Esophagus muscularis mucosa (tissue), 4 donors: ENCODE results near the gene AKAP11. TPM values are rescaled to one million over a fixed set of nuclear protein-coding genes. Genes with fewer than 3 reads are reported as not detected.

Experiments used
- DNase-seq: peaks from one replicate; pipeline ENCODE4 v3.0.0-alpha.2; 2017; ENCODE audit errors: extremely low spot score
- H3K27ac ChIP-seq, 4 donors: fragments of 200-600 bp; sonication (generic); replicated peaks in 1 of 4; 1 replicate in 3 of 4; 2 replicates in 1 of 4; pipeline ENCODE4 v1.5.1; 2016 to 2019; ENCODE audit warnings: mild to moderate bottlenecking in 1 of 4
- H3K27me3 ChIP-seq, 4 donors: fragments of 200-600 bp; sonication (generic); one replicate each; pipeline versions ENCODE4 v1.5.1 to v1.6.0; 2016 to 2019
- H3K36me3 ChIP-seq, 4 donors: fragments of 200-600 bp; sonication (generic); one replicate each; pipeline ENCODE4 v1.5.1; 2016 to 2019
- H3K4me1 ChIP-seq, 4 donors: fragments of 200-600 bp; sonication (generic); one replicate each; pipeline ENCODE4 v1.5.1; 2016 to 2019
- H3K4me3 ChIP-seq, 4 donors: fragments of 200-600 bp; sonication (generic); 1 replicate in 2 of 4; 2 replicates in 2 of 4; pipeline ENCODE4 v1.5.1; 2016 to 2019; ENCODE audit warnings: mild to moderate bottlenecking in 4 of 4, moderate library complexity in 1 of 4
- H3K9me3 ChIP-seq, 4 donors: fragments of 200-600 bp; sonication (generic); 1 replicate in 3 of 4; 2 replicates in 1 of 4; pipeline ENCODE4 v1.5.1; 2016 to 2019
- EP300 ChIP-seq: sonication (generic); formaldehyde crosslinking; IDR thresholded peaks from one replicate; pipeline ENCODE4 v1.6.1; 2017; ENCODE audit warnings: antibody characterized with exemption
- POLR2A ChIP-seq: fragments of 450-650 bp; IDR thresholded peaks from one replicate; pipeline ENCODE4 v1.6.1; 2017; ENCODE audit warnings: antibody characterized with exemption, moderate library complexity, mild to moderate bottlenecking, low read depth
- POLR2AphosphoS5 ChIP-seq, 2 donors: sonication (generic); formaldehyde crosslinking; IDR thresholded peaks; one replicate each; pipeline ENCODE4 v1.6.1; 2017; ENCODE audit warnings: antibody characterized with exemption in 2 of 2
- WGBS: methylation state at CpG from one replicate; pipeline ENCODE4 v1.1.5; 2018; 5-methylcytosine and 5-hydroxymethylcytosine counted together
- intact Hi-C: fragments of 100-400 bp; cut with DNase I; formaldehyde crosslinking; loops from one replicate; pipeline ENCODE4 v1.15.1; 2023
- total RNA-seq, 4 donors: library from RNA; depleted of rRNA; stranded (reverse); fragments of >200 nt; gene quantifications; one replicate each; pipeline versions ENCODE4 v1.1.0 to v1.2.1, GENCODE V29; 2016
- TF ChIP-seq, protein P1 (sequence below), 3 experiments: fragments of 200-600 bp in 2 of 3; fragments of 450-650 bp in 1 of 3; sonication (generic) in 2 of 3; IDR thresholded peaks; one replicate each; pipeline ENCODE4 v1.5.1; 2017 to 2019; ENCODE audit warnings: antibody characterized with exemption in 3 of 3, mild to moderate bottlenecking in 2 of 3, moderate library complexity in 1 of 3

Gene AKAP11
- total RNA-seq, 4 donors from 2014 or later = 36.1 to 43.4 (median 39.6) TPM

DNA sequence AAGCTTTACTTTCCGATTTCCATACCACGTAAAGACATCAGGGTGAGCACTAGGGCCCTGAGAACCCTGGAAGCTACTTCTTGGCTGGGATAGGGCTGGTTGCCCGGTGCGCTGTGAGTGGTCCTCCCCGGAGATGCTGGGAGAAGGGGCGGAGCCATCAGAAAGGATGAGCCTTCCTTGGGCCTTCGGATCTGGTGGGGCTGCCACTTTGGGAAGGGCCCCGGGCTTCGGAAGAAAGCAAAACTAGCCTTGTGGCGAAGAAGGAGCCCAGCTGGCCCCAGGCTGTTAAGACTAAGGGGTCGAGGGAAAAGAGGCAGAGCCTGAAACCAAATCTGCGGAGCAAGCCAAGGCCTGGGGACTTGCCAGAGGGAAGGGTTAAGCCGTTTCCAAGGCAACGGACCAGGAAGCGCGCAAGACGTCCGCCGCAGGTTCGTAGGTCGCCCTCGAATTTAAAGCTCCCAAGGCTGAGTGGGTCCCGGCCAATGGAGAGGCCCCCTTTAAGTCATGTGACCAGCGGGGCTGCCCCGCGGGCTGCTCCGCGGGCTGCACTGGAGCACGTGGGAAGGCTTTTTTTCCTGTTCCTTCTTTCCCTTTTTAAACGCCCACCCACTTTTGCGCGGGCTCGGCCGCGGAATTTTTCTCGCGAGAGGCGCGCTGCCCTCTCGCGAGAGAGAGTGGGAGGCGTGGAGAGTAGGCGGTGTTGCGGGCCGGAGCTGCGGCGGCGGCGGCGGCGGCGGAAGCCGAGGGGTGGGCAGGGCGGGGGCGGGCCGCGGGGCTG lies 426 bp upstream of the AKAP11 start:
- Histone ChIP-seq H3K4me3 (peak overlapping the region; percentile 90 to 98 (median 94)), H3K4me1 (peaks cover 7 to 34% (median 27%) of the 10 kb centered on the region in 4 donors), H3K36me3 (no peaks in the 10 kb centered on the region), H3K27ac (peak overlapping the region; percentile 89 to 97 (median 92)), H3K9me3 (no peaks in the 10 kb centered on the region), H3K27me3 (peaks cover 0 to 4% (median 0%) of the 10 kb centered on the region in 4 donors)
- TF ChIP-seq POLR2AphosphoS5 (IDR thresholded peaks at IDR 0.05) (peak; percentile 25 to 70), POLR2A (no peak), EP300 (no peak)
- TF ChIP-seq, protein P1, sequence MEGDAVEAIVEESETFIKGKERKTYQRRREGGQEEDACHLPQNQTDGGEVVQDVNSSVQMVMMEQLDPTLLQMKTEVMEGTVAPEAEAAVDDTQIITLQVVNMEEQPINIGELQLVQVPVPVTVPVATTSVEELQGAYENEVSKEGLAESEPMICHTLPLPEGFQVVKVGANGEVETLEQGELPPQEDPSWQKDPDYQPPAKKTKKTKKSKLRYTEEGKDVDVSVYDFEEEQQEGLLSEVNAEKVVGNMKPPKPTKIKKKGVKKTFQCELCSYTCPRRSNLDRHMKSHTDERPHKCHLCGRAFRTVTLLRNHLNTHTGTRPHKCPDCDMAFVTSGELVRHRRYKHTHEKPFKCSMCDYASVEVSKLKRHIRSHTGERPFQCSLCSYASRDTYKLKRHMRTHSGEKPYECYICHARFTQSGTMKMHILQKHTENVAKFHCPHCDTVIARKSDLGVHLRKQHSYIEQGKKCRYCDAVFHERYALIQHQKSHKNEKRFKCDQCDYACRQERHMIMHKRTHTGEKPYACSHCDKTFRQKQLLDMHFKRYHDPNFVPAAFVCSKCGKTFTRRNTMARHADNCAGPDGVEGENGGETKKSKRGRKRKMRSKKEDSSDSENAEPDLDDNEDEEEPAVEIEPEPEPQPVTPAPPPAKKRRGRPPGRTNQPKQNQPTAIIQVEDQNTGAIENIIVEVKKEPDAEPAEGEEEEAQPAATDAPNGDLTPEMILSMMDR (IDR thresholded peaks at IDR 0.05) = no peak
- intact Hi-C loops = no loop called here
- DNase-seq = peak; percentile 99
- WGBS = 6% methylated on average over 38 of the region's 57 CpGs

DNA sequence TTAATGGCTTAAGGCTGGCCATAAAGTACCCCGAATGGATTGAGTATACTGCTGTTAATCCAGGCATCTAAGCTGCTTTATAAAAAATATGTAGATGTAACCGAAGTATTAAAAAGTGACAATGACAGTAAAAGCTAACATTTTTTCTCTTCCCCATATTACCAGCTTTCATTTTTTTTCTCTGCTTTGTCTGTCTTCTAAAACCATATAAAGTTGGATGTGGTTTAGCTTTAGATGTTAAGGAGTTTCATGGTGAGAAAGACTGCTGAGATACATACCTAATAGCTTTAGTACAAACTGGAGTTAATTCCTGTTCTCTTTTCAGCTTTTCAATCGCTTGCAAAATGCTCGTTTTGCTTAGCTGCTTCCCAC lies 838 bp downstream of the AKAP11 start:
- H3K27ac ChIP-seq = peak overlapping the region; percentile 89 to 97 (median 92)

DNA sequence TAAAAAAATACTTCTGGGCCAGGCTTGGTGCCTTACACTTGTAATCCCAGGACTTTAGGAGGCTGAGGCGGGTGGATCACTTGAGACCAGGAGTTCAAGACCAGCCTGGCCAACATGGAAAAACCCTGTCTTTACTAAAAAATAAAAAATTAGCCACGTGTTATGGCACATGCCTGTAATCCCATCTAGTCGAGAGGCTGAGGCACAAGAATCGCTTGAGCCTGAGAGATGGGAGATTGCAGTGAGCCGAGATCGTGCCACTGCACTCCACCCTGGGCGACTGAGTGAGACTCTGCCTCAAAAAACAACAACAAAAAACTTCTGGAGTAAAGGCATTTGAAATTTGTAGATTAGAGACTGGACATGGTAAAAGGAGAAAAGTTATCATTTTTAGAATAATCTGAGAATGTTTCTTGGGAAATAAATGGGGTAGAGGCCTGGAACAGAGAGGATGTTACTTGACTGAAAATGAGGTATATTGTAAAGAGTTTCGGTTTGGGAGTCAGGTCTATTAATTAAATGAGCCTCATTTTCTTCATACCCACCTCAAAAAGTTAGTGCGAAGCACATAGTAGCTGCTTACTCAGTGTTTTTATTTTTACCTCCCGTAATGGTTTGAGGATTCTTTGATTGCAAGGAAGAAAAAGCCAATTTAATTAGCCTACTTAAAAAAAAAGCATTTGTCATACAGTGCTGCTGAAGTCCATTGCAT lies 2.6 kb downstream of the AKAP11 start:
- intact Hi-C loops = no loop called here

More for the DNA sequence above, 838 bp downstream of the AKAP11 start:
- peak overlapping the region; percentile 90 to 98 (median 94) for H3K4me3 ChIP-seq
- intact Hi-C loops = no loop called here
- H3K9me3 ChIP-seq = no peaks in the 10 kb centered on the region
- no peaks in the 10 kb centered on the region for H3K27me3 ChIP-seq
- no peak for DNase-seq
- peaks cover 7 to 43% (median 27%) of the 10 kb centered on the region in 4 donors for H3K4me1 ChIP-seq
- H3K36me3 ChIP-seq = no peaks in the 10 kb centered on the region
- 4% methylated on average over 4 of the region's 4 CpGs for WGBS
- TF ChIP-seq POLR2AphosphoS5 (IDR thresholded peaks at IDR 0.05) = no peak
- TF ChIP-seq, protein P1 (IDR thresholded peaks at IDR 0.05) = no peak
- no peak for TF ChIP-seq POLR2A
- no peak for TF ChIP-seq EP300

DNA sequence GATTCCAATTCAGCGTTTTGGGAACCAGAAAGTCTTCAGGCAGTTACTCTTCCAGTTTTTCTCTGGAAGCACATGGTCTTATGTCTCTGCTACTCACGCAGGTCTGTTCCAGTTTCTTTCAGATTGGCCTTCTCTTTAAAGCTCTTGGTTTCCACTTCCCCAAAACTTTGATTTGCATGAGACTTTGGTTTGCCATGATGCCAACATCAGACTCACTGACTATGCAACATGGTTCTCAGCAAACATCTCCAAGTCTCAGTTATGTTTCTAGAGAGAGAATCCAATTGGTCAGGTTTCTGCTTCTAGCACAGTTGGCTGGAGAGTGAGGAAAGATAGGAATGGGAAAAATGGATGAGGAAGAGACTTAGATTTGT lies 3.1 kb downstream of the AKAP11 start:
- H3K4me1 ChIP-seq = peaks cover 7 to 51% (median 33%) of the 10 kb centered on the region in 4 donors
- no peak for TF ChIP-seq EP300
- TF ChIP-seq POLR2A = no peak
- DNase-seq = no peak
- intact Hi-C loops = no loop called here
- no peak overlapping the region for H3K4me3 ChIP-seq
- H3K27me3 ChIP-seq = no peaks in the 10 kb centered on the region
- H3K36me3 ChIP-seq = no peaks in the 10 kb centered on the region
- WGBS = 83% methylated on average over 2 of the region's 2 CpGs
- no peak overlapping the region for H3K27ac ChIP-seq
- no peaks in the 10 kb centered on the region for H3K9me3 ChIP-seq

More for the DNA sequence above, 2.6 kb downstream of the AKAP11 start:
- TF ChIP-seq POLR2A (no peak), EP300 (no peak), POLR2AphosphoS5 (IDR thresholded peaks at IDR 0.05) (no peak)
- TF ChIP-seq, protein P1 (IDR thresholded peaks at IDR 0.05) = no peak
- H3K27ac ChIP-seq = no peak overlapping the region
- peaks cover 7 to 45% (median 28%) of the 10 kb centered on the region in 4 donors for H3K4me1 ChIP-seq
- no peak for DNase-seq
- WGBS = 91% methylated on average over 10 of the region's 10 CpGs
- no peaks in the 10 kb centered on the region for H3K36me3 ChIP-seq
- H3K4me3 ChIP-seq = no peak overlapping the region
- no peaks in the 10 kb centered on the region for H3K9me3 ChIP-seq
- no peaks in the 10 kb centered on the region for H3K27me3 ChIP-seq

DNA sequence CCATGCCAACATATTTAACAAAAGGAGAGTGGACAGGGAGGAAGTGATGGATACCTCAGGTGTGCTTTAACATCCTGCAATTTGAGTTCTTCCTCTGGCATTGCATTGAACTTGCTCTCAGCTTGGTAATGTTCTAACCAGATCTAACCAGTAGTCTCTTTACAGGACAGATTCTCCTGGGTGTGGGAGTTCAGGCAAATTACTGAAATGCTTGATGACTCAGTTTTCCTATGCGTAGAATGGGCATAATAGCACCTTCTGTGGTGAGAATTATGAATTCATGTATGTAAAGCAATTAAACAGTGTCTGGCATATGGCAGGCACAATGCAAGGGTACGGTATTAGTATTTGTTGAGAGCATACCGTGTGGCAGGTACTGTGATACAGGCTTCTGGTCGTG lies 3.6 kb downstream of the AKAP11 start:
- DNase-seq = no peak
- no peaks in the 10 kb centered on the region for H3K36me3 ChIP-seq
- no peaks in the 10 kb centered on the region for H3K9me3 ChIP-seq
- intact Hi-C loops = no loop called here
- H3K27me3 ChIP-seq = no peaks in the 10 kb centered on the region
- H3K4me3 ChIP-seq = no peak overlapping the region
- no peak for TF ChIP-seq EP300
- TF ChIP-seq, protein P1 (IDR thresholded peaks at IDR 0.05) = no peak
- H3K27ac ChIP-seq = no peak overlapping the region
- H3K4me1 ChIP-seq = peaks cover 7 to 55% (median 36%) of the 10 kb centered on the region in 4 donors
- 99% methylated on average over 4 of the region's 4 CpGs for WGBS
